GM19467 (cell line): Measurements from ENCODE around the gene KIF5C.

Experiments used
- ATAC-seq: cut with Tn5 transposase; IDR thresholded peaks from one replicate; pipeline ENCODE4 v1.9.1; 2021; ENCODE audit warnings: mild to moderate bottlenecking, moderate library complexity; ENCODE audit not compliant: unreplicated experiment

The KIF5C gene

GRCh38 chr2:148922776-148923475 is 47.9 kb downstream of the KIF5C start:
- ATAC-seq, result no peak

GRCh38 chr2:148924514-148925178 is 49.6 kb downstream of the KIF5C start:
- no peak for ATAC-seq

DNA sequence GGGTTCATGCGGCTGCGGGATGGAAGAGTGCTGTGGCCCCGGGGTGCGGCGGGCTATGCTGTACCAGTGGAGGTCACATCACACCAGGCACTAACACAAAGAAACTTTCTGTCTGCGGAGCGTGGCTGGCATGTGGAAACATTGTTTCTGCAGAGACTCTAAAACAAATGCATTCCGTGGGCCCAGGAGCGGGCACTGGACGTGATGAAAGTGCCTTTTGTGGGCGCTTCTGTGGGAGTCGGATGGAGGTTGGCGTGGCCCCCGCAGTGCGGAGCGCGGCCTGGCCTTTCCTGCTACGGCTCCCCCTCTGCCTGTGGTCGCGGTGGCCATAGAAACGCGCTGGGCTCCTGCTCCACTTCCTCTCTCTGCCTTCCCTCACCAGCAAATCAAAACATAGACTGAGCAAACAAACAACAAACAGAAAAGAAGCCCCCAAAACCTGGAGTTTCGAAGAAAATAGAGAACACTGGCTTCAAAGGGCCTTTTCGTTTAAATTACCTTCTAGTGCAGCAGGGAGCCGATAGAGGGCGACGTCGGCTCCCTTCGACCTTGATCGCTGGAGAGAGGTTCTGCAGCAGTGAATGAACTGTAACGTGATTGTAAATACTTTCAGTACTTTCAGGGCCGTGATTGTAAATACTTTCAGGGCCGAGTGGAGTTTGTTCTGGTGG is 51.4 kb downstream of the KIF5C start:
- ATAC-seq, result peak; percentile 92

DNA sequence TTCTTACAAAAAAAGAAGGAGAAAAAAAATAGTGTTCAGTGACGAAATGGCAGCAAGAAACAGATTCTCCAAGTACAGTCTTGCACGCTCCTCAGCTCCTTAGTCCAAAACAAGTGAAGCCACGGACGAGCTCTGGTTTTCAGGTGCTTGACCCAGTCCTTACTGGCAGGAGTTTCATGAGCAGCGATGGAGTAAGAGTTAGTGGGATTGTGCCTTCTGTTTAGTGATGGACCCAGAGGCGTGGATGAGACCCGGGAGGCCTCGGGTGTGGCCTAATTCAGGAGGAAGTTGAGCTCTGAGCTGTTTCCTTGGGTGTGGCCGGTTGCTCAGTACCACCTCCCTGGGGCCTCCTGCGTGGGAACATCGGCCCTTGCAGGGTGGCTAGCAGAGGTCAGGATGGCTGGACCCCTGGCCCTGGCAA is 52.0 kb downstream of the KIF5C start:
- ATAC-seq, result peak; percentile 38

GRCh38 chr2:148928395-148928794 is 53.4 kb downstream of the KIF5C start:
- ATAC-seq, result no peak

DNA sequence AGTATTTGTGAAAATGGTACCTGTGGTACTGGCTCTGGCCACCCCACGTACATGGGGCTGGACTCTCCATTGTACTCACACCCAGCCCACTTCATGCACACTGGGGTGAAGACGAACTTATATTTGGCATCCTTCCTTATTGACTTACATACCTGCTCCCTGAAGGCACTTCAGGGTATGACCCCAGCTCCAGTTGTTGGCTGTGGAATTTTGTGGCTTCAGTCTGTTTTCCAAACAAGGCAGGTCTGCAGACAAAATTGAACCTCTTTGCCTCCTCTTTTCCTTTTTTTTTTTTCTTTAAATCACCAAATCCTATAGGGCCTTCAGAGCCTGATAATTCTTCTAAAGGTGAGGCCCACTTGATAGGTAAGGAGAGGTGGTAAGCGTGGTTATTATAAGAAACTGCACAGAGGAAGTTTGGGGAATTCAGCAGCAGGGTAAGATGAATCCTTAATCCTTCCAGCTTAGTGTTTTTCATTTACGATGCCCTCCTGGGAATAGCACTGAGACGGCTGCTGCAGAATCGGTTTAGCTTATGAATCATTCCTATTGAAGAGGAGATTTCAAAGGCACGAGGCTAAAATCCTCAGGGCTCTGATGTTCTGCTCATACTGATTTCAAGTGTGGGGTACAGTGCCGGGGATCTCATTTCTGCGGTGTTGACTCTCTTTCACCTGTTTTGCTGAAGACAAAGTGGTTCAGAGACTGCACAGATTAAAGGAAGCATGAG is 55.2 kb downstream of the KIF5C start:
- no peak for ATAC-seq

GRCh38 chr2:148932536-148932935 is 57.5 kb downstream of the KIF5C start:
- no peak for ATAC-seq

GRCh38 chr2:148933456-148933855 is 58.4 kb downstream of the KIF5C start:
- ATAC-seq, result no peak

- no peak for ATAC-seq
Observed at GRCh38 chr2:148935791-148936190, 60.8 kb downstream of the KIF5C start.

DNA sequence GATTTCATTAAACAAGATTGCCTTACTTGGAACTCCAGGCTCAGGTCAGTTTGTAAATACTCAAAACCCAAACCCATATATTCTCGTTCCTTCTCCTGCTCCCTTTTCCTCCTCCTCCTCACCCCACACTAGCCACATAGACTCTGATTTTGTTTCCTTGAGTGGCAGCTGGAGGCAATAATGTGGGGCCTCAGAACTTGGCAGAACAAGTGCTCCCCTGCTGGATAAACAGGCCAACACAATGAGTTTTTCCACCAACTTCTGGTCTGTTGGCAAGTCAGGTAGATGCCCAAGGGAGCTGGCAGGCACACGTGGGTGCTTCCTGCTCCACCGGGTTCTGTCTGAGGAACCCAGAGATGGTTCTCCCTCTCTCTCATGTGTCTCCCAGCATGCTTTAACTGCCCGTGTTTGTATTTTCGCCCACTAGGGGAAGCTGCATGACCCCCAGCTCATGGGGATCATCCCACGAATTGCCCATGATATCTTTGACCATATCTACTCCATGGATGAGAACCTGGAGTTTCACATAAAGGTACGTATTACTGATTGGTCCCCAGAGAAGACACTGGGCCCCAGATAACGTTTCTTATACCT is 61.9 kb downstream of the KIF5C start:
- no peak for ATAC-seq

GRCh38 chr2:148939271-148939670 is 64.2 kb downstream of the KIF5C start:
- no peak for ATAC-seq

DNA sequence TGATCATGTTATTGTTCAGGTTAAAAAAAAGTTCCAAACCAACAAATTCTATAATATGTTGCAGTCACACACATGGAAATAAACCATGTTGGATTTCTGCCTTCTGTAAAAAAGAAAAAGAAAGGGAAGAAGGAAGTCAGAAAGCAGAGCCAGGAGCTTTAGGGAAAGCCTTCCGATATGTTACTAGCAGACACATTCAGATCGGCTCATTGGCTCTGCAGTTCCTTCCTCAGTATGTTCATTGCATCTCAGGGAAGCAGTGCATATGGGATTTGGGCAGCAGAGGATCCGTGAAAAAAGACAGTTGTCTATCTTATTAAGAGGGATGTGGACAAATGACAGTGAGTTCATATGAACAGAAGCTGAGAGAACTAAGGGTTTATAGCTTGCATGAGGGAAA is 68.1 kb downstream of the KIF5C start:
- ATAC-seq, result no peak

DNA sequence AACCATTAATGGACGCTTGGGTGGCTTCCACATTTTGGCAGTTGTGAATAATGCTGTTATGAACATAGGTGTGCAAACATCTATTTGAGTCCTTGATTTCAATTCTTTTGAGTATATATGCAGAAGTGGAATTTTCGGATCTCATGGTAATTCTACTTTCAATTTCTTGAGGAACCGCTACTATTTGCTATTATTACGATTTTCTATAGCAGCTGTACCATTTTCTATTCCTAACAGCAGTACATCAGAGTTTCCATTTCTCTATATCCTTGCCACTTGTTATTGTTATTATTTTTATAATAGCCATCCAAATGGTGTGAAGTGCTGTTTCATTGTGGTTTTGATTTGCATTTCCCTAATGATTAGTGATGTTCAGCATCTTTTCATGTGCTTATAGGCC is 69.5 kb downstream of the KIF5C start:
- ATAC-seq, result no peak

DNA sequence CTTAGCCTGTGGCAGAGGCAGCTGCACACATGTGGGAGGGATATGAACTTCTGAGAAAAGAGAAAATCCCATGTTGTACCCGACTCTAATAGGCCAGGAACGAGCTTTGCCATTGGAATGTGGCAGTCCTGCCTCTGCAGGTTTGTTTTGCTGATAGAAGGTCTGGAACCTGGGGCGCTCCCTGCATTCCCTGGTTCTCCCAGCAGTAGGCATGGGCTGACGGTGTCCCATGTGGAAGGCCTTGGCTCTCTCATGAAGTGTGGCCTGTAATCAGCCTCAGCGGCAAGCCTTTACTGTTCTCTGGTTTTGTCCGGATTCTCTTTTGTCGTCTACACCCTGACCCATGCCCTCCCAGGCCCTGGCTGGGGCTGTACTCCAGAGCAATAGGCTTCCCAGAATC is 72.3 kb downstream of the KIF5C start:
- no peak for ATAC-seq

GRCh38 chr2:148948868-148949267 is 73.8 kb downstream of the KIF5C start:
- ATAC-seq, result no peak

DNA sequence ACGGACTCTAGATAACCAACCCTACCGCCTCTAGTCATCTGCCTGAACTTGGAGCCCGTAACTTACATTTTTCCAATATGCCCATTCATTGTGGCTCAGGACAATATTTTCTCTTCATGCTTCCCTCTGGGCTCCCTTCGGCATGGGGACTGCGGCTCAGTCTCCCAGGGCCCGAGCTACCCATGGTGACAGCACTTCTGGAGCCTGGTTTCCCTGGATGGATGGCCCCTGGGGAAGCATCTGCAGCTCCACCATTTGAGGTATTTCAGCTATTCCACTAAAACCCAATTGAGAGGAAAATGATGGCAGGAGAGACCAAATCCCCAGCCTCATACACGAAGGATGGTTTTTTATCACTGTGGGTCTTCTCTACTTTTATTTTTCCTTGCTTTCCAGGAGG is 74.3 kb downstream of the KIF5C start:
- no peak for ATAC-seq

- ATAC-seq, result no peak
Observed at GRCh38 chr2:148952621-148953020, 77.6 kb downstream of the KIF5C start.

- ATAC-seq, result no peak
Observed at GRCh38 chr2:148953426-148953825, 78.4 kb downstream of the KIF5C start.

DNA sequence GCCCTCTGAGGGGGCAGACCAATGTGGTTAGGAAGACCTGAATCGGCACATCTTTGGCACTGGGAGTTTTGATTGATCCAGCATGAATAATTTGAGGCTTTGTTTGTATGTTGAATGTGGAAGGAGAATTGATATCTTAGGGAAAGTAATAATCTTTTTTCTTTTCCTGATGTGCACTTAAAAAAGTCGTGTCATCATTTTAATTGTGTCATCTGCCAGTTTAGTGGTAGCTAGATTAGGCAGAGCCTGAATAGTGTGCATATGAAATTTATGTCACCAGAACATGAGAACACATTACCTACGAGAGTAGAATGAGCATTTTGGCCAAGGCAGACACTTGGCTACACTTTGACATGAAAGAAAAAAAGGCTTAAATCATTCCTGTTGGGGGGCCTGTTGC is 79.5 kb downstream of the KIF5C start:
- no peak for ATAC-seq

DNA sequence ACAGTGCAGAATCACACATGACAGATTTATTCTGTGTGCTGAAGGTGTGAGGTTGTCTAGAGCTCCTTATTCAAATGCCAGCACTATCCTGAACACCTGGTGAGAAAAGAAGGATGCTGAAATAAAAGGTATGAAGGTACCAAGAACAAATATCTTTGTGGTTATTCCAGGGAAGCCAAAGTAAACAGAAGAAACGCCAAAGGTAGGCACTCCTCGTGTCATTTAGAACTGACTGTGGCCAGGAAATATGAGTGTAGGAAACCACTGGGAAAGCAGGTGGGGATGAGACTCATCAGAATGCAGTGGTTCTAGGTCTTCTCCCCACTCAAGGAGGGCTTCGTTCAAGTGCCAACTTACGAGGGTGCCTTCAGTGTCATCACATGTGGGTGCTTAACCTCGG is 80.8 kb downstream of the KIF5C start:
- no peak for ATAC-seq

DNA sequence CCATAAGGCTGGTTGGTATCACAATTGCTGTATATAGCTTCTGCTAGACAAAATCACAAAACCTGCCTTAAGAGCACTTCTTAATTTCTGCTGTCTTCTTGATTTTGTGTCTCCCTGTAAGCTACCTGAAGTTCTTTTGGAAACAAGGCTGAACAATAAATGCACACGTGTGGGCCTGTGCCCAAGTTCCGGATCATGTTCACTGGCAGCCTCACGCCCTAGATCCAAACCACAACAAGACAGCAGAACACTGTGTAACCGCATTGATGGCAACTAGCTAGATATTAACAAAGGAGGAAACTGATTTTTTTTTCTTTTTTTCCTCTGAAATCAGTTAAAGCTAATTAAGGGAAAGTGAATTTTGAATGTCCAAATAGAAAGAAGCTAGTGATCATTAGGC is 82.0 kb downstream of the KIF5C start:
- no peak for ATAC-seq
